Osteocyte (in vitro differentiated cells): ENCODE results near the gene MRPL47. TPM values are rescaled to one million over a fixed set of nuclear protein-coding genes. Genes with fewer than 3 reads are reported as not detected.

ENCODE experiments used
- DNase-seq: peaks from one replicate; pipeline ENCODE4 v3.0.0; 2021; ENCODE audit warnings: mixed read lengths; ENCODE audit not compliant: unreplicated experiment; ENCODE audit errors: extremely low spot score
- H3K27ac Mint-ChIP-seq: one replicate; pipeline ENCODE4 v1.8.0; 2021; ENCODE audit warnings: mild to moderate bottlenecking, mixed read lengths; ENCODE audit not compliant: unreplicated experiment
- H3K27me3 Mint-ChIP-seq: one replicate; pipeline ENCODE4 v1.8.0; 2021; ENCODE audit warnings: mixed read lengths; ENCODE audit not compliant: unreplicated experiment
- H3K36me3 Mint-ChIP-seq: one replicate; pipeline ENCODE4 v1.8.0; 2021; ENCODE audit warnings: mixed read lengths; ENCODE audit not compliant: unreplicated experiment
- H3K4me1 Mint-ChIP-seq: one replicate; pipeline ENCODE4 v1.8.0; 2021; ENCODE audit warnings: mixed read lengths; ENCODE audit not compliant: unreplicated experiment
- H3K4me3 Mint-ChIP-seq: one replicate; pipeline ENCODE4 v1.8.0; 2021; ENCODE audit warnings: mild to moderate bottlenecking, moderate library complexity, mixed read lengths; ENCODE audit not compliant: unreplicated experiment
- H3K9me3 Mint-ChIP-seq: one replicate; pipeline ENCODE4 v1.8.0; 2021; ENCODE audit warnings: mixed read lengths; ENCODE audit not compliant: unreplicated experiment
- CTCF ChIP-seq: fragments of 200-600 bp; sonication (generic); IDR thresholded peaks from 2 replicates; pipeline ENCODE4 v1.5.0; 2021; ENCODE audit warnings: antibody characterized with exemption, mild to moderate bottlenecking, moderate library complexity
- total RNA-seq: library from RNA; stranded (reverse); gene quantifications from 2 replicates; pipeline ENCODE4 v1.2.1, GENCODE V29; 2021

The MRPL47 gene
- total RNA-seq, 1 donor from 2014 or later: 32.8 TPM

GRCh38 chr3:179608931-179609720 is 4.7 kb upstream of the MRPL47 start:
- H3K36me3 Mint-ChIP-seq: peaks cover 6% of the 10 kb centered on the region
- peak overlapping the region; percentile 2 for H3K27ac Mint-ChIP-seq
- peaks cover 19% of the 10 kb centered on the region for H3K4me1 Mint-ChIP-seq
- TF ChIP-seq CTCF: no peak
- no peaks in the 10 kb centered on the region for H3K9me3 Mint-ChIP-seq
- DNase-seq: no peak
- H3K27me3 Mint-ChIP-seq: no peaks in the 10 kb centered on the region
- no peak overlapping the region for H3K4me3 Mint-ChIP-seq

DNA sequence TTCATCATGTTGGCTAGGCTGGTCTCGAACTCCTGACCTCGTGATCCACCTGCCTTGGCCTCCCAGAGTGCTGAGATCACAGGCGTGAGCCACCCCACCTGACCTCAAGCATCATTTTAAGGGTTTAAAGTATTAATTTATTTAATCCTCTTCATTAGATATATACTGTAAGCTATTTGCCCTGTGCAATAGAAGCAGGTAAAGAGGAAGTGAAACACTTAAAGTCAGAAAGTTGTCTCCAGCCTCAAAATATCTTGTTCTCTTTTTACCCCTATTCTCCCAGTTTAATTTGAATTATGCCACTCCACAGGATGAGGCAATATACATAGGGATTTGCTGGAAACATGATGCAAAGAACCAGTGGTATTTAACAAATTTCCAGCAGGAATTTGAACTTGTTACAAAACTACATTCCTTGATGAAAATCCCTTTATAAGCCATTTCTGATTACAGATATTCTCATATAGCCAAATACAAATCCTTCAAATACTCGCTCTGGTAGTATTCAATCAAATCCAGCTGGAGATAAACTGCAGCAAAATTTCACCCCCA is 2.2 kb upstream of the MRPL47 start:
- TF ChIP-seq CTCF: no peak
- H3K36me3 Mint-ChIP-seq: peaks cover 6% of the 10 kb centered on the region
- H3K27ac Mint-ChIP-seq: no peak overlapping the region
- peaks cover 20% of the 10 kb centered on the region for H3K4me1 Mint-ChIP-seq
- DNase-seq: no peak
- no peaks in the 10 kb centered on the region for H3K9me3 Mint-ChIP-seq
- no peaks in the 10 kb centered on the region for H3K27me3 Mint-ChIP-seq
- peak overlapping the region; percentile 3 for H3K4me3 Mint-ChIP-seq

DNA sequence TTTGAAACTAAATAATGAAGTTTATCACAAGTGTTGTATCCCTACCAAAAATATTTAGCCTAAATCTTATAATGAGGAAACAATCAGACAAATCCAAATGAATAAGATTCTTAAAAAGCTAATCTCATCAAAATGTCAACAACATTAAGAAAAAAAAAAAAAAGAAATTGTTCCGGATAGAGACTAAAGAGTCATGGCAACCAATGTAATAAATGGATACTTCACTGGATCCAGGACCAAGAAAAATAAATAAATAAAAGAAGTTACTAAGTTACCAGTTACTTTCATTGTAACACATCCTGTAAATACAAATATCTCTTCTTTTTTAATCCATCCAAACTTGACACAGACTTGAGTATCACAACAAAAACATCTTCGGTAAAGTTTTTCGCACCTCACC is 607 bp downstream of the MRPL47 start:
- H3K4me3 Mint-ChIP-seq: peak overlapping the region; percentile 99
- H3K27ac Mint-ChIP-seq: peak overlapping the region; percentile 99
- TF ChIP-seq CTCF: no peak
- H3K27me3 Mint-ChIP-seq: no peaks in the 10 kb centered on the region
- no peak for DNase-seq
- H3K36me3 Mint-ChIP-seq: peaks cover 21% of the 10 kb centered on the region
- H3K4me1 Mint-ChIP-seq: peaks cover 21% of the 10 kb centered on the region
- H3K9me3 Mint-ChIP-seq: no peaks in the 10 kb centered on the region

GRCh38 chr3:179603321-179603720 is 1.1 kb downstream of the MRPL47 start:
- peak overlapping the region; percentile 99 for H3K27ac Mint-ChIP-seq
- TF ChIP-seq CTCF: no peak
- no peaks in the 10 kb centered on the region for H3K27me3 Mint-ChIP-seq
- peaks cover 25% of the 10 kb centered on the region for H3K36me3 Mint-ChIP-seq
- DNase-seq: no peak
- peaks cover 21% of the 10 kb centered on the region for H3K4me1 Mint-ChIP-seq
- H3K9me3 Mint-ChIP-seq: no peaks in the 10 kb centered on the region
- H3K4me3 Mint-ChIP-seq: peak overlapping the region; percentile 99

DNA sequence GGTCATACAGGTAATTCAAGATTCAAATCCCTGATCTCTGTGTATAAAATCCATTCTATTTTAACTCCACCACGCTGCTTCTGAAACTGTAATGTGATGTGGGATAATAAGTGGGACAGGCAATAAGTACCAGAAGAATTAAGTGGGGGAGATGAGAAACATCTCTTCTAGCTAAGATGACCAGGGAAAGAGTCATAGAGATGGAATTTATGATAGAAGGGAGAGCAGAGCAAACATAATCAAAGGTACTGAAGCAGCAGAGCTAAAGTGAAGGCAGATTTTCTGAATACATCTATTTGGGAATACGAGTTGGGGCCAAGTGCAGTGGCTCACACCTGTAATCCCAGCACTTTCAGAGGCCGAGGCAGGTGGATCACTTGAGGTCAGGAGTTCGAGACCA is 4.9 kb downstream of the MRPL47 start:
- no peaks in the 10 kb centered on the region for H3K9me3 Mint-ChIP-seq
- H3K36me3 Mint-ChIP-seq: peaks cover 40% of the 10 kb centered on the region
- no peak overlapping the region for H3K27ac Mint-ChIP-seq
- no peak for DNase-seq
- H3K4me1 Mint-ChIP-seq: peaks cover 14% of the 10 kb centered on the region
- TF ChIP-seq CTCF: no peak
- H3K4me3 Mint-ChIP-seq: no peak overlapping the region
- H3K27me3 Mint-ChIP-seq: no peaks in the 10 kb centered on the region
